Measurements from ENCODE around the gene MARK3.

MARK3 gene

DNA sequence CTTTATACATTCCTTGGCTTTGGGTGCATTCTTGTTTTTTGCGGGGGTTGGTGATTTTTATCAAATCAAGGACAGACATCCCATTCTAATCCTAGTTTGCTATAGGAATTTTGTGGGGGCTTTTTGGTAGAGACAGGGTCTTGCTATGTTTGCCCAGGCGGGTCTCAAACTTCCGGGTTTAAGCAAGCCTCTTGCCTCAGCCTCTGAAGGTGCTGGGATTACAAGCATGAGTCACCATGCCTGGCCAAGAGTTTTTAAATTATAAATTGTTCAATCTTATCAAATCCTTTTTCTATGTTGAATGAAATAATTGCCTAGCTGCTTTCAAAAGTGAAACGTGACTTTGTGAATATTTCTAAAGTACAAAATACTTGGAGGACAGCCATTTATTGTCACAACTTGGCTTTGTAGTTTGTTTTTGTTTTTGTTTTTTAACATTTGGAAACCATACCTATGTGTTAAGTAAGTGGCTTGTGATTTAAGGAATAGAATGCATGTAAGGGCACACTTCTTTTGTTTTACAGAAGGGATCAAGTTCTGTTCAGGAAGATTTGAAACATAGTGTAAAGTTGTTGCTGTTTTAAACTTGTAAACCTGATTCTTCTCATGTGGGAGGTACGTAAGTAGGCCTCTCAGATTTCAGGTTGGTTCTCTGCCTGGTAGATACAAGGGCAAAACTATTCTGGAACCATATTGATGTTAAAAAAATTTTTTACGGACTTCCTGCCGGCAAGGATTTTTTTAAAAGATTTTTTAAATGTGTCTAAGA, 13.4 kb downstream of the MARK3 start:
- DNase-seq, result no peak

DNA sequence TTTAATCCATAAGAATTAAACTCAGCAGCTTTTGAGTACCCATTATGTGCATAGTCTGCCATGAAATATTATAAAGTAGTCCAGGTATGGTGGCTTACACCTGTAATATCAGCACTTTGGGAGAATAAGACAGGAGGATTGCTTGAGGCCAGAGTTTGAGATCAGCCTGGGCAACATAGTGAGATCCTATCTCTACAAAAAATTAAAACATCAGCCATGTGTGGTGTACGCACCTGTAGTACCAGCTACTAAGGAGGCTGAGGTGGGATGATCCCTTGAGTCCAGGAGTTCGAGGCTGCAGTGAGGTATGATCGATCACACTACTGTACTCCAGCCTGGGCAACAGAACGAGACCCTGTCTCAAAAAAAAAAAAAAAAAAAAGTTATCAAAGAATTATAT, 15.3 kb downstream of the MARK3 start:
- DNase-seq, result no peak

DNA sequence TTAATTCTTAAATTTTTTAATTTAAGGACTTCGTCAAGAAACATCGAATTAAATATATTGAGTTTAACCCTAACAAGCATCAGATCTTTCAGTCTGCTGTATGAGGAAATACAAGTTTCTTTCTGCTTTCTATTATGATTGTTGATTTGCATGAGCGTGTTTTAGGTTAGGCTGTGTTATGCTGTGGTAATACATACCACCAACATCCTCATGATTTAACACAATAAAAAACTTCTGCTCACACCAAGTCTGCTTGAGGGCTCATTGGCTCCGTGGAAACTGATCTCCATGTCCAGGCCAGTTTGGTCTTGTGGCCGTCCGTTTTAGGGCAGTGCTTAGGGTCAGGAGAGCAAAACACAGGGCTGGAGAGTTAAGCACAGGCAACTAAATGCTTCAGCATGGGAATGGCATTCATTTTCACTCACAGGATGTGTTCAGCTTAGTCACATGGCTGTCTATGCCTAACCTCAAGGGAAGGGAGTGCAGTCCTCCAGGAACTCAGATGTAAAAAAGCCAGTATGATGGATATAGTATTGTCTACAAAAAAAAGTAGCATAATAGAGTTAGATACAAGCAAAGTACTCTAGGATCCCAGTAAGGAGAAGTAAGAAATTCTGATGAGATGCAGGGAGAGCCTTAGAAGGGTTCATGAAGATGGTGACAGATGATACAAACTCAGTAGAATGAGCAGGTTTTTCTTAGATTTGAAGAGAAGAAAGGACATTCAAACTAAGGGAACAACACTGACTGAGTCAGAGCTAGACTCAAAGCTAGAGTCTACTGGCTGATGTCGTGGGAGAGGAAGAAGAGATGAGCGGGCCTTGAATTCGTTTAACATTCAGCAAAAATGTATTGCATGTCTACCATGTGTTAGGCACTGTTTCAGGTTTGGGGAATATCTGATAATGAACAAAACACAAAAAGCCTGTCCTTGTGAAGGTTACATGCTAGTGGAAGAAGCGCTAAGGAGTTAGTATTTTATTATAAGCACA, 16.3 kb downstream of the MARK3 start:
- DNase-seq, result no peak

DNA sequence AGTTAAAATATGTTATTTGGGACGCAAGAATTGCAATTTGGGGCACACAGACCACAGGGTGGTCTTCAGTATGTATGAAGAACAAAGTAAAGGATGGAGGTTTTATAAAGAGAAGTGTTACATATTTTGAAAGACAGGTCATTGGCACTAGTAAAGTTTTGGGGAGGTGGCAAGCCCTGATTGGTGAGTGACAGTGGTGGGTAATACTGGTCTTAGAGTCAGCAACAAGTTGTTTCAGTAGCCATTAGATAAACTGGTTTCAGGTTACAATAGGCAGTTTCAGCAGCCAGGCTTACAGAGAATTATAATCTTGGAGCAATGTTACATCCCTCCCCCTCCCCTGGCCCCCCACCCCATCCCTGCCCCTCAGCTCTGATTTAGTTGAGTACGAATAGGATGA, 17.5 kb downstream of the MARK3 start:
- DNase-seq, result no peak

DNA sequence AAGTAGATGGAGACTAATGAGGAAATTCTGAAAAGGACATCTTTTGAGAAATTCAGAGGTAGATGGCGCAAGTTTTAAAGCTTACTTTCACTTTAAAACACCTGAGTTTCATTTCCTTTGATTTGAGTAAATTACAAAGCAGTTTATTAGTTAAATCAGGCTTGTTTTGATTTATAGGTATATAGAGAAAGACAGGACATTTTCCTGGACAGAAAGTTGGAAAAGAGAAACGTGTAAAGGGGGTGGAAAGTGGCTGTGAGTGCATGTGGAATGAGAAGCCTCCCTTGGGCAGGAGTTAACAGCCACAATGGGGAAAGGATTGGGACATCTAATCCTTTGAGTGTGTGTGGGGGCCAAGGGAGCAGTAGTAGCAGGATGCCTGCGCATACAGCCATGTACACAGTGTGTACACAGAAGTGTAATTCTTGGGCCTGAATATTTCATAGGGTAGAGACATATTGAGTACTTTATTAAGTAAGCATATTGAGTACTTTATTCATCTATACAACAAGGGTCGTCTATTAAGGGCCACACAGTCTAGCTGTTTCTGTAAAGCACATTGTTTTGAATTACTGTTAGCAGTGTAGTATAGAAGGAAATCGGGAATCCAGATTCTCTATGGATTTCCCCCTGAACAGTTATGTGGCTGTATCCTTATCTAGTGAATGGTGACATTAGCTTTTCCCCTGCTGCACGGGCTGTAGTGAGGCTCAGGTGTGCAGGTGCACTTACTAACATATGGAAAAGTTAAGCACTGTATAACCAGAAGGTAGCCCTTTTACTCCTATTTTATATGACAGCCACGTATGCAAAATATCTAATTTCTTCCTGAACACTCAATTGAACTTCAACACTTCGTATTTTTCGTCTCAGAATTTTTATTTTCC, 19.1 kb downstream of the MARK3 start:
- no peak for DNase-seq

- no peak for DNase-seq
Observed at GRCh38 chr14:103404920-103405319, 19.7 kb downstream of the MARK3 start.

DNA sequence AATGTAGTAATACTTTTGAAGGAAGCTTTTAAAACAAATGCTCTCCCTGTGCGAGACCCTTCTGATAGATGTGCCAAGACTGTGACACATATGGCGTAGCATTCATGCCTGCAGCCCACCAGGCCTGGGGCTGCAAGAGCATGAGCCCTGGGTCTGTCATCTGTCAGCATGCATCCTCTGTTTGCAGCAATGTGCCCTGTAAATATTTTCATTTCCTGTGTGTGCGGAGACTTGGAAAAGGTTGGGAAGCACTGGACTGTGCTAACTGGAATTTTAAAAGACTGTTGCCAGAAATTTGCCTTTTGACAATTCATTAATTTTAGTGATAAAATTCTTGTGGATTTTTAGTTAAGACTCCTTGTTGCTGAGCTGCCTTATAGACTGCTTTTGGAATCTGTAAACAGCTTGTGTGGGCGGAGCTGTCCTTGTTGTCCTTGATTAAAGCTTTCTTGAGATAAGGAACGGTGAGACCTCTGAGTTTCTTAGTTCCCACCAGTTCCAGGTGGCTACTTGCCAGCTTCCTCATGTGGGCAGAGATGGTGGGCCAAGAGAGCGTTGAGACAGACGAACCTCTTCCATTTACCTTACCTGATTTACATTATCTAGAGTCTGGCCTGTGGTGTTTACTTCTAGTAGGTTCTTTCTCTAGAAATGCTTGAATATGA, 23.4 kb downstream of the MARK3 start:
- DNase-seq, result no peak

DNA sequence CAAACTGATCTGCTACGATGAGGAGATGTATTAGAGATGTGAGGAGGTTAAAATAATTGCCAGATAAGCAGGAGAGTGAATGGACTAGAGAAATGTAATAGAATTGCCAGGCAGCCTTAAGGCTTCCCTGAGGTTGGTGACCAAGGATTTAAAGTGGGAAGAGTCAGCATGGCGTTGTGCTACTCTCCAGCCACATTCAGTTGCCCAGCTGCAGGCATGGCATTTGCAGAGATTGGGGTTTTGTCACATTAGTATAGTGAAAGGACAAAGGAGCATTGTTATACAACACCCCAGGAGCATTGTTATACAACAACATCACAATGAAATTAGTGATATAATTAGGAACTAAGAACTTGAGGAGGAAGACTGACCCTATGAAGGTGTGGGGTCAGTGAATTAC, 31.7 kb downstream of the MARK3 start:
- DNase-seq, result no peak

- no peak for DNase-seq
Observed at GRCh38 chr14:103418481-103418818, 33.2 kb downstream of the MARK3 start.

GRCh38 chr14:103421556-103421955, 36.3 kb downstream of the MARK3 start:
- no peak for DNase-seq

DNA sequence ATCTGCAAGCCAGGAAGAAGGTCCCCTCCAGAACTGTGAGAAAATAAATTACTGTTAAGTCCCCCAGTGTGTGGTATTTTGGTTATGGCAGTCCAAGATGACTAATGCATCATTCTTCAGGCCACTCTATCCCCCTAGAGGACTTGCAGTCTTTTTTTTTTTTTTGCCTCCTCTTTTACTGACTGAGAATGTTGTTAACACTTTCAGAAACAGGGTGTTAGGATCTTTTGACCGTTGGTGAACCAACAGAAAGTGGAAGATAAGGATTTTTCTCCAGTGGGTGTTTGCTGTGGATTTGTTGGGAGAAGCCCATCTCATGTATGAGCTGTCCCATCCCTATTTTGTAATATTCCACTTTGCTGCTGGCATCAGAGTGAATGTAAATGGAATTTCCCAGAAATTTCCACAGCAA, 37.8 kb downstream of the MARK3 start:
- no peak for DNase-seq

DNA sequence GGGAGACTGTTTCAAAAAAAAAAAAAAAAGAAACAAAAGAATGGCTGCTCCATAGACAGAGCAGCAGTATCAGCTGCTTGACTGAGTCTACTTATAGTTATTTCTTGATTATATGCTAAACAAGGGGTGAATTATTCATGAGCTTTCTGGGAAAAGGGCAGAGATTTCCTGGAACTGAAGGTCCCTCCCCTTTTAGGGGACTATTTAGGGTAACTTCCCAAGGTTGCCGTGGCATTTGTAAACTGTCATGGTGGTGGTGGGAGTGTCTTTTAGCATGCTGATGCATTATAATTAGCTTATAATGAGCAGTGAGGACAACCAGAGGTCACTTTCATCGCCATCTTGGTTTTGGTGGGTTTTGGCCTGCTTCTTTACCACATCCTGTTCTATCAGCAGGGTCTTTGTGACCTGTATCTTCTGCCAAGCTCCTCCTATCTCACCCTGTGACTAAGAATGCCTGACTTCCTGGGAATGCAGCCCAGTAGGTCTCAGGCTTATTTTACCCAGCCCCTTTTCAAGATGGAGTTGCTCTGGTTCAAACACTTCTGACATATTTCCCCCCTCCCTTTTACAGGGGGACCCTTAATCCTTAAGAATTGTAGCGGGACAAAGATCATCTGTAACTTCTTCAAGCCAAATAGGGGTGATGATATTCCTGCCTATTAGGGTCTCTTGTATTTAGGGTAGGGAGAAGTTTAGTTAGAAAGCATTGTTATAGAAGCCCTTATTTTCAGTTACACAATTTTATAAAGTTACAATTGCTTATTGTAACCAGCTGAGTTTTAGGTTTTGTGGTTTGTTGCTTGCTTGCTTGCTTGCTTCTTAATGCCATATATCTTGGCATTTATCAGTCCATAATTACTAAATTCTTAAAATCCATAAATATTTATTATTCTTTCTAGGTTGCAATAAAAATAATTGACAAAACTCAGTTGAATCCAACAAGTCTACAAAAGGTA, 42.5 kb downstream of the MARK3 start:
- peak; percentile 31 for DNase-seq

DNA sequence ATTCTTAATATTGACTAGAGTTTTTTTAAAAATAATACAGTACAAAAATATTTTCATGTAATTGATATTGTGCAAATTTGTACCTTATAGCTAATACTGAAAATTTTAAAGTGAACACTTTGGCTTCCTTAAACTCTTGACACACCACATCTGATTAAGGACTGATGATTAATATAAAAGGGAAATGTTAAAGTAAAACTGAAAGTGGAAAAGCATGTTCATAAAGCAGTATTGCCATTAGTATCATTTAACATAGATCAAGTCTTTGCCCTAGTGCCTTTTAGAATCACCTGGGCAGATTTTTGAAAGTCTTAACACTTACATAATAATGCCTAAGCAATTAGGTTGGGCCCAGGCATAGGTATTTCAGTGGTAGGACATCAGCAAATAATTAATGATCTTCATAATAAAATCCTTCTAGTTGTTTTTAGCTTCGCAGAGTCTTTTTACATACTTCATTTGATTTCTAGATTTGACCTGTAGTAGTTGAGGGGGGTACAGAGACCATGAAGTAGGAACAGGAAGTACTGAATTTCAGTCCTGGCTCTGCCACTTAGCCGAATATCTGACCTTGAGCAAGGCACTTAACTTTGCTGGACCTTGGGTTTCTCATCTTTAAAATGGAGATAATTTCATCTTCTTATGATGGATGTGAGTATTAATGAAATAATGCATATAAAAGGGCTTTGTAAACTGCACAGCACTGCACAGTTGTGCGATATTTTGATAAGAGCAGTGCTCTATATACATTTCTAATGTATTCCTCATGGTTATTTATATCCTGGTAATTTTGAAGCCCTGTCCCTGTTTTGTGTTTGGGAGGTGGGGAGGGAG, 43.7 kb downstream of the MARK3 start:
- DNase-seq, result no peak

- no peak for DNase-seq
Observed at GRCh38 chr14:103430358-103430757, 45.1 kb downstream of the MARK3 start.

- no peak for DNase-seq
Observed at GRCh38 chr14:103432627-103433026, 47.4 kb downstream of the MARK3 start.

DNA sequence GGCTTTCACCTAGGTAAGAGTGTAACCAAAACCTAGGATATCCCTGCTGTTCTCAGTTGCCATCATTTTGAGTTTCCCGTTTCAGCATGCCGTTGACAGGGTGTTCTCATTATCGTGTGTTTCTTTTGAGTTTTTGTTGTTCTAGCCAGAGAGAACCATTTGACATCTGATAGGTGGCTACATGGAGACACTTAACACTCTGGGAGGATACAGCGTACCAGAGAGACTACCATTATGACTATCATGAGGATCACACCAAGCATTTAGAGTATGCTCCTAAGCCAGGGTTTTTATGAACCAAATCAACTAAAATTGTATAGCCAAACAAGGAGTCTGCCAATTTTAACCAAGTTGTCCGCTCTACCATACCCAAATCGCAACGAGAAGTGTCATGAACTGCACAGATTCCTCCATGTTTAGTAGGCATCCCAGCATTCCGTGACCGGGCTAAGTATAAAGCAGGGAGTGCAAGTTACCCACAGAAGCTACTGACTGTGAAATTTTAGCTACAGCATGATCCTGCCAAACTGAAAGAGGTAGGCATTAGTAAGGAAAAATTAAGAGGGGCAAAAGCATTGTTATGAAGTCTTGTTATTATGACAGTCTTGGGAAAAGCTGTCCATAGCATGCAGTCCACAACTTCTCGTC, 48.8 kb downstream of the MARK3 start:
- no peak for DNase-seq

DNA sequence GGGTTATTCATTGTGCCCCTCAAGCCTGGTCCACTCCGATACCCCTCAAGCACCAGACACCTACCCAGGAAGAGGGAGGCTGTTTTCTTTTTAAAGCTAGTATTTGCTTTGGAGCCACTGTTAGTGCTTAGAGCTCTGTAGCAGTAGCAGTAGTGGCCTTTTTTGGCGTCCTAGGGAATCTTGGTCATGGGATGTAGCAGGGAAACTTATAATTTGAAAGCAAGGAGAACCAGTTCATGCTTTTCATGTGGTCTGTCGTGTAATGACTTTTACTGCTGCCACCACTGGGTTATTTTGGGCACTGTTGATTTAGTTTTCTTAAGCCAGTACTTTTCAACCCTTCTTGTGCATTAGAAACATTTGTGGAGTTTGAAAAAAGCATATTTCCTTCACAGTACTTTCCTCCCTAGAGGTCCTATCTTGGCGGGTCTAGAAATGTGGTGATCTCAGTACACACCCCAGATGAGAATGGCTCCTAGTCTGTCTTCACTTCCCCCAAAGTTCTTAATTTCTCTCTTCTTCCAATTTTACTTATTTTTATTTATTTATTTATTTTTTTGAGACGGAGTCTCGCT, 49.7 kb downstream of the MARK3 start:
- DNase-seq, result no peak

DNA sequence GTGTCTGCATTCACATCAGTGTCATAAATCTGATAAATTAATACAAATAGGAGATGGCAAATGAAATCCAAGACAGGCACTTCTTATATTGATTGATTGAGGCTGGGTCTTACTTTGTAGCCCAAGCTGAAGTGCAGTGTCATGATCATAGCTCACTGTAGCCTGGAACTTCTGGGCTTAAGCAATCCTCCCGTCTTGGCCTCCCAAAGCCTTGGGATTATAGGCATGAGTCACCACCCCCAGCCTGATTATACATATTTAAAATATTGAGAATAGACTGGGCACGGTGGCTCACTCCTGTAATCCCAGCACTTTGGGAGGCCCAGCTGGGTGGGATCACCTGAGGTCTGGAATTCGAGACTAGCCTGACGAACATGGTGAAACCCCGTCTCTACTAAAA, 51.3 kb downstream of the MARK3 start:
- DNase-seq, result no peak

DNA sequence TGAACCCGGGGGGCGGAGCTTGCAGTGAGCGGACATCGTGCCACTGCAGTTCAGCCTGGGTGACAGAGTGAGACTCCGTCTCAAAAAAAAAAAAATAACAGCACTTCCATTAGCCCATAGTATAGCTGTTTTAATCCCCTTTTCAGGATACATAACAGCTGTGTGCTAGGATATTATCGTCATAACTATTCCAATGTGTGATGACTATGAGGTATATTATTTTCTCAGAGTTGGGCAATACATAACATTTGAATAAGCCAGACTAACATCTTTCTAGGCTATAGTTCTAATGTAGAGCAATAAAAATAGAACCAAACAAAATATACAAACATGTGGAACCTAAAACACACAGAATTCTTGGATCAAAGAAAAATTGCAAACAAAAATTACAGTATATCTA, 57.1 kb downstream of the MARK3 start:
- no peak for DNase-seq

DNA sequence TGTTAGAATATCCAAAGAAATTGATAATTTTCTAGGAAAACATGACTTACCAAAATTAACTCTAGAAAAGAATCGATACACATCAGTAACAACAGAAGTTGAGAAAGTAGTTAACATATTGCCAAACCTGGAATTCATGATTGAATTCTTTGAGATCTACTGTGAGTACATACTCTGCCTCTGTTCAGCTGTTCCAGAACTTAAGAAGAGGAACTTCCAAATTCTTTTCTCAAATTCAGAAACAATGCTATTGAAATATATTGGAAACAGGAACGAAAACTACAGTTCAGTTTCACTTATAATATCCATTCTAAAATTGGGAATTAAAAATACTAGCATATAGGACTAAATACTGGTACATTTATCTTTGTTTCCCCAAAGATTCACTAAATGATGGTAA, 57.9 kb downstream of the MARK3 start:
- DNase-seq, result no peak

Data from NK-92 treated with Interleukin-12 subunit alpha and Interleukin-12 subunit beta, amount 100 ng/mL, for 24 hours (cell line).